GM19468 (cell line): ENCODE measurements around the gene C20orf144.

Experiments used
- ATAC-seq: cut with Tn5 transposase; IDR thresholded peaks from one replicate; pipeline ENCODE4 v1.9.1; 2021; ENCODE audit warnings: mild to moderate bottlenecking, moderate library complexity, moderate number of reproducible peaks; ENCODE audit not compliant: unreplicated experiment; ENCODE audit errors: extremely low read depth

Gene C20orf144

GRCh38 chr20:33648396-33649004 is 13.6 kb upstream of the C20orf144 start:
- ATAC-seq: no peak

- no peak for ATAC-seq
These were observed 12.9 kb upstream of the C20orf144 start for GRCh38 chr20:33649201-33649681.

GRCh38 chr20:33650111-33650752 is 11.9 kb upstream of the C20orf144 start:
- no peak for ATAC-seq

- ATAC-seq: no peak
These were observed 11.2 kb upstream of the C20orf144 start for GRCh38 chr20:33650753-33651561.

- no peak for ATAC-seq
These were observed 10.5 kb upstream of the C20orf144 start for GRCh38 chr20:33651562-33652048.

GRCh38 chr20:33653218-33653899 is 8.8 kb upstream of the C20orf144 start:
- ATAC-seq: no peak

GRCh38 chr20:33653900-33654596 is 8.1 kb upstream of the C20orf144 start:
- ATAC-seq: no peak

- no peak for ATAC-seq
These were observed 7.4 kb upstream of the C20orf144 start for GRCh38 chr20:33654680-33655161.

- no peak for ATAC-seq
These were observed 7.0 kb upstream of the C20orf144 start for GRCh38 chr20:33655164-33655563.

- ATAC-seq: no peak
These were observed 5.9 kb upstream of the C20orf144 start for GRCh38 chr20:33656010-33656782.

GRCh38 chr20:33656783-33657703 is 5.1 kb upstream of the C20orf144 start:
- ATAC-seq: no peak

GRCh38 chr20:33657704-33658095 is 4.4 kb upstream of the C20orf144 start:
- ATAC-seq: no peak

GRCh38 chr20:33658510-33658909 is 3.6 kb upstream of the C20orf144 start:
- ATAC-seq: no peak

GRCh38 chr20:33658929-33659328 is 3.2 kb upstream of the C20orf144 start:
- no peak for ATAC-seq

- ATAC-seq: no peak
These were observed 2.6 kb upstream of the C20orf144 start for GRCh38 chr20:33659341-33660034.

- no peak for ATAC-seq
These were observed 2.0 kb upstream of the C20orf144 start for GRCh38 chr20:33660035-33660684.

- ATAC-seq: no peak
These were observed 1.5 kb upstream of the C20orf144 start for GRCh38 chr20:33660685-33661058.
